Breast epithelium (tissue), 4 donors: ENCODE measurements around the gene CRTC1. TPM values are rescaled to one million over a fixed set of nuclear protein-coding genes. Genes with fewer than 3 reads are reported as not detected.

Experiments
- DNase-seq, 2 donors: peaks; one replicate each; pipeline ENCODE4 v3.0.0-alpha.2; 2019; ENCODE audit warnings: low spot score in 2 of 2
- H3K27ac ChIP-seq, 2 donors: fragments of 200-600 bp; sonication (generic) in 1 of 2; one replicate each; pipeline ENCODE4 v1.5.1; 2016 to 2019; ENCODE audit warnings: mild to moderate bottlenecking in 1 of 2
- H3K27me3 ChIP-seq, 2 donors: fragments of 200-600 bp; sonication (generic) in 1 of 2; one replicate each; pipeline versions ENCODE4 v1.5.1 to v1.6.0; 2017 to 2019; ENCODE audit warnings: control low read depth in 1 of 2, mild to moderate bottlenecking in 1 of 2
- H3K36me3 ChIP-seq: fragments of 200-600 bp; one replicate; pipeline ENCODE4 v1.5.1; 2019
- H3K4me1 ChIP-seq, 2 donors: fragments of 200-600 bp; sonication (generic); one replicate each; pipeline ENCODE4 v1.5.1; 2016 to 2019; ENCODE audit warnings: control low read depth in 1 of 2
- H3K4me3 ChIP-seq, 3 donors: fragments of 200-600 bp; sonication (generic); 1 replicate in 2 of 3; 2 replicates in 1 of 3; pipeline ENCODE4 v1.5.1; 2016 to 2019; ENCODE audit warnings: mild to moderate bottlenecking in 3 of 3, moderate library complexity in 2 of 3
- H3K9me3 ChIP-seq, 2 donors: fragments of 200-600 bp; sonication (generic) in 1 of 2; one replicate each; pipeline ENCODE4 v1.5.1; 2016 to 2019; ENCODE audit warnings: control low read depth in 1 of 2
- POLR2A ChIP-seq: fragments of 450-650 bp; IDR thresholded peaks from one replicate; pipeline ENCODE4 v1.6.1; 2016; ENCODE audit warnings: antibody characterized with exemption, mild to moderate bottlenecking, moderate library complexity
- POLR2AphosphoS5 ChIP-seq, 3 donors: sonication (generic); formaldehyde crosslinking; IDR thresholded peaks; one replicate each; pipeline ENCODE4 v1.6.1; 2017; ENCODE audit warnings: antibody characterized with exemption in 3 of 3
- intact Hi-C: fragments of 100-400 bp; cut with DNase I; formaldehyde crosslinking; loops from one replicate; pipeline ENCODE4 v1.15.1; 2023; ENCODE audit warnings: low total_unique reads
- total RNA-seq, 3 donors: library from RNA; depleted of rRNA; stranded (reverse); fragments of >200 nt; gene quantifications; one replicate each; pipeline ENCODE4 v1.1.0, GENCODE V29; 2016
- TF ChIP-seq, protein P1 (sequence below), 3 donors: fragments of 450-650 bp; IDR thresholded peaks; one replicate each; pipeline ENCODE4 v1.5.1; 2016 to 2017; ENCODE audit warnings: antibody characterized with exemption in 3 of 3, mild to moderate bottlenecking in 3 of 3, moderate library complexity in 3 of 3

CRTC1 gene
- total RNA-seq, 3 donors from 2014 or later = 4.8 to 6.1 (median 5.9) TPM

DNA sequence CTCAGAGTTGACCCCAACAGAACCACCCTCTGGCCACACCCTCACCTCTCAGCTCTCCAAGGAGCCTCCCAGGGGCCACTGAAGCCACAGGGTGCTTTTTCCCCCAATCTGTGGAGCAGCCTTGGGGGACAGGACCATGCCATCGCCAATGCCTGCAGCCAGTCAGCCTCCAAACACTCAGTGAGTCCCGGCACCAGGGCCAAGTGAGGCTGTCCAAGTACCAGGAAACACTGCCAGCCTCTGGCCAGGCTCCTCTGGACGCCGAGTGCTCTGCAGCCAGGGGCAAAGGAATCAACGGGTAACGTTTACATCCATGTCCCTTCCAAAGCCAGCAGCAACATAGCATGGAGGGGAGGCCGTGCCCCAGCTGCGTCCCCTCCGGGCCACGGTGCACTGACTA, 117.2 kb downstream of the CRTC1 start:
- peaks cover 0 to 2% of the 10 kb centered on the region in 2 donors for H3K4me1 ChIP-seq
- no peaks in the 10 kb centered on the region for H3K9me3 ChIP-seq
- H3K27me3 ChIP-seq = no peaks in the 10 kb centered on the region
- no peak for DNase-seq
- H3K36me3 ChIP-seq = no peaks in the 10 kb centered on the region
- no peak overlapping the region for H3K27ac ChIP-seq
- TF ChIP-seq, protein P1, sequence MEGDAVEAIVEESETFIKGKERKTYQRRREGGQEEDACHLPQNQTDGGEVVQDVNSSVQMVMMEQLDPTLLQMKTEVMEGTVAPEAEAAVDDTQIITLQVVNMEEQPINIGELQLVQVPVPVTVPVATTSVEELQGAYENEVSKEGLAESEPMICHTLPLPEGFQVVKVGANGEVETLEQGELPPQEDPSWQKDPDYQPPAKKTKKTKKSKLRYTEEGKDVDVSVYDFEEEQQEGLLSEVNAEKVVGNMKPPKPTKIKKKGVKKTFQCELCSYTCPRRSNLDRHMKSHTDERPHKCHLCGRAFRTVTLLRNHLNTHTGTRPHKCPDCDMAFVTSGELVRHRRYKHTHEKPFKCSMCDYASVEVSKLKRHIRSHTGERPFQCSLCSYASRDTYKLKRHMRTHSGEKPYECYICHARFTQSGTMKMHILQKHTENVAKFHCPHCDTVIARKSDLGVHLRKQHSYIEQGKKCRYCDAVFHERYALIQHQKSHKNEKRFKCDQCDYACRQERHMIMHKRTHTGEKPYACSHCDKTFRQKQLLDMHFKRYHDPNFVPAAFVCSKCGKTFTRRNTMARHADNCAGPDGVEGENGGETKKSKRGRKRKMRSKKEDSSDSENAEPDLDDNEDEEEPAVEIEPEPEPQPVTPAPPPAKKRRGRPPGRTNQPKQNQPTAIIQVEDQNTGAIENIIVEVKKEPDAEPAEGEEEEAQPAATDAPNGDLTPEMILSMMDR (IDR thresholded peaks at IDR 0.05) = no peak
- TF ChIP-seq POLR2A (no peak), POLR2AphosphoS5 (IDR thresholded peaks at IDR 0.05) (no peak)
- intact Hi-C loops = no loop called here
- H3K4me3 ChIP-seq = no peak overlapping the region

DNA sequence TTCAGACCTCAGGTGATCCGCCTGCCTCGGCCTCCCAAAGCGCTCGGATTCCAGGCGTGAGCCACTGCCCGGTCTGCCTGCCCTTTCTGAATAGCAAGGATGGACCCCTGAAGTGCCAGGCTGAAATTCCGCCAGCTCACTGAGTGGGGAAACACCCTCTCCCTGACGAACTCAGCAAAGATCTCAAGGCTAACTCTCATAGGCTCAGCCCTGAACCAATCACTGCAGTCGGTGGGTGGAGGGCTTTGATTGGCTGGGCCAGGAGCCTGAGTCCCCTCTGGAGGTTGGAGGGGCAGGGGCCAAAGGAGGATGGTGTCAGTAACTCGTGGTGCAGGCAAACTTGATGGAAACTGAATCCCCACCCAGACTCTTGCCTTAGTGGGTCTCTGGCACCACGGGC, 118.9 kb downstream of the CRTC1 start:
- Histone ChIP-seq H3K4me3 (no peak overlapping the region), H3K9me3 (no peaks in the 10 kb centered on the region), H3K27me3 (no peaks in the 10 kb centered on the region), H3K36me3 (no peaks in the 10 kb centered on the region), H3K27ac (no peak overlapping the region), H3K4me1 (no peaks in the 10 kb centered on the region)
- DNase-seq = no peak
- intact Hi-C loops = no loop called here
- TF ChIP-seq POLR2A (no peak), POLR2AphosphoS5 (IDR thresholded peaks at IDR 0.05) (no peak)
- TF ChIP-seq, protein P1 (IDR thresholded peaks at IDR 0.05) = no peak

DNA sequence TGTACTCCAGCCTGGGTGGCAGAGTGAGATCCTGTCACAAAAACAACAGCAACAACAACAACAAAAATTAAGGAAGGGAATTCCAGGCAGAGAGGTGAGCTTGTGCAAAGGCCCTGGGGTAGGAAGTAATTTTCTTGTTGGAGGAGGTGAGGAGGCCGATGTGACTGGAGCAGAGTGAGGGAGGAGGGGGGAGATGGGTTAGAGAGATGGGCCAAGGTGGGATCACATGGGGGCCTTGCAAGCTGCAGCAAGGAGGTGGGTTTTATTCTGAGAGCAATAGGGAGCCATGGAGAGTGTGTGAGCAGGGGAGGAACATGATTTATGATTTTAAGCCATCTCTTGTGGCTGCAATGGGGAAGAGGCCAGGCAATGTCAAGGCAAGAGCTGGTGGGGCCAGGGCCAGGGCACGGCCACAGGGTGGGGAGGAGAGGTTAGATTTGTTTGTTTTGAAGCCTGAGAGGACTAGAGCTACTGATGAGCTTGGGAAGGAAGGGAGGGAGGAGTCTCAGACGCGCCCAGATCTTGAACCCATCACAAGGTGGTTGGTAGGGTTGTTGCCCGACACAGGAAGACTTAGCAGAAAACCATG, 120.2 kb downstream of the CRTC1 start:
- no peaks in the 10 kb centered on the region for H3K27me3 ChIP-seq
- TF ChIP-seq, protein P1 (IDR thresholded peaks at IDR 0.05) = no peak
- H3K9me3 ChIP-seq = no peaks in the 10 kb centered on the region
- H3K4me1 ChIP-seq = no peaks in the 10 kb centered on the region
- no peak for DNase-seq
- intact Hi-C loops = no loop called here
- H3K4me3 ChIP-seq = no peak overlapping the region
- H3K27ac ChIP-seq = no peak overlapping the region
- no peaks in the 10 kb centered on the region for H3K36me3 ChIP-seq

DNA sequence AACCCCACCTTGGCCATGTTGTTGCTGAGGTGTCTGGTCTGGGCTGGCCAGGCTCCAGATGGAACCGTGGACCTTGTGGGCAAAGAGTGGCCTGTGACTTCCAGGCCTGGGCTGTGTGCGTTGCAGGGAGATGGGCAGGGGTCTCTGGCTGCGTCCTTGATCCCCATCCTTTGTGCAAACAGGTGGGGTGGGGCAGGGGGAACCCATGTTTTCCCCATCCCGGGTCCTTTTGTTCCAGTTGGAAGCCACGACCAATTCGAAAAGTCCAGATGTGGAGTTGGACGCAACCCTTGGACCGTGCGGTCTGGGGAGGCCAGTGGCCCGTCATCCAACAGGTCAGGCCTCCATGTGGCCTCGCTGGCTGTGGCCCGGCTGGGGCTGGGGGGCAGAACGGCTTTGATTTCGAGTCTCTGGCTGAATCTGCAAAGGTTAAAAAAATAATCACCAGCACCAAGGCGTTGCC, 120.7 kb downstream of the CRTC1 start:
- no peak overlapping the region for H3K4me3 ChIP-seq
- H3K36me3 ChIP-seq = no peaks in the 10 kb centered on the region
- no peak overlapping the region for H3K27ac ChIP-seq
- H3K9me3 ChIP-seq = no peaks in the 10 kb centered on the region
- H3K27me3 ChIP-seq = no peaks in the 10 kb centered on the region
- TF ChIP-seq POLR2A = no peak
- TF ChIP-seq POLR2AphosphoS5 (IDR thresholded peaks at IDR 0.05) = no peak
- TF ChIP-seq, protein P1 (IDR thresholded peaks at IDR 0.05) = no peak
- H3K4me1 ChIP-seq = no peaks in the 10 kb centered on the region
- intact Hi-C loops = no loop called here
- no peak for DNase-seq

DNA sequence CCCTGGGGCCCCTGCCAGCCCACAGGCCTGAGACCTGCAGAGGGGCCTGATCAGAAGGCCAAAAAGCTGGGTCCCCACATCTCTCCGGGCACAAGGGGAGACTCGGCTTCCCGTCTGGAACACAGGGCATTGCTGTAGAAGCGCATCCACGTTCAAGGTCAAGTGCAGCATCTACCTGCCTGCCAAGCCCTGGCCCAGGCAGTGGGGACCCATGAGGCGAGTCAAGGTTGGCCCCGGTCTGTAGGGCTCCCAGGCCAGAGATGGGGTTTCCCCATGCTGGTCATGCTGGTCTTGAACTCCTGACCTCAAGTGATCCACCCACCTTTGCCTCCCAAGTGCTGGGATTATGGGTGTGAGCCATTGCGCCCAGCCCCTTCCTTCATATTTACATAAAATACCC, 121.2 kb downstream of the CRTC1 start:
- H3K36me3 ChIP-seq = no peaks in the 10 kb centered on the region
- no peak for DNase-seq
- H3K27ac ChIP-seq = no peak overlapping the region
- no peaks in the 10 kb centered on the region for H3K4me1 ChIP-seq
- no peak overlapping the region for H3K4me3 ChIP-seq
- H3K27me3 ChIP-seq = no peaks in the 10 kb centered on the region
- intact Hi-C loops = no loop called here
- no peaks in the 10 kb centered on the region for H3K9me3 ChIP-seq
- TF ChIP-seq POLR2AphosphoS5 (IDR thresholded peaks at IDR 0.05) = no peak
- no peak for TF ChIP-seq POLR2A
- TF ChIP-seq, protein P1 (IDR thresholded peaks at IDR 0.05) = no peak
